Calu3 (cell line): ENCODE results near the gene UBXN1. TPM values are rescaled to one million over a fixed set of nuclear protein-coding genes. Genes with fewer than 3 reads are reported as not detected.

Experiments used
- BruUV-seq: library from RNA; stranded (reverse); fragments of 400-500 nt; replicated peaks from 2 replicates; lab custom pipeline; 2021; lab: Mats Ljungman, UMichigan
- CTCF ChIA-PET: fragments of 300-600 bp; sonication (Branson Sonifier 250); formaldehyde crosslinking; loops from one replicate; lab custom pipeline; 2022; ENCODE audit warnings: antibody characterized with exemption; lab: Charles Lee
- DNase-seq: peaks from one replicate; pipeline ENCODE4 v3.0.0; 2022
- H3K27ac Mint-ChIP-seq: one replicate; pipeline ENCODE4 v1.8.0; 2022; ENCODE audit warnings: mixed read lengths; ENCODE audit not compliant: unreplicated experiment
- H3K27me3 Mint-ChIP-seq: one replicate; pipeline ENCODE4 v1.8.0; 2022; ENCODE audit warnings: mixed read lengths; ENCODE audit not compliant: unreplicated experiment
- H3K36me3 Mint-ChIP-seq: one replicate; pipeline ENCODE4 v1.8.0; 2022; ENCODE audit warnings: mild to moderate bottlenecking, moderate library complexity, mixed read lengths; ENCODE audit not compliant: insufficient read depth, unreplicated experiment
- H3K4me1 Mint-ChIP-seq: one replicate; pipeline ENCODE4 v1.8.0; 2022; ENCODE audit warnings: mild to moderate bottlenecking, low read depth, mixed read lengths; ENCODE audit not compliant: unreplicated experiment
- H3K4me3 Mint-ChIP-seq: one replicate; pipeline ENCODE4 v1.8.0; 2022; ENCODE audit warnings: mild to moderate bottlenecking, low read depth, moderate library complexity, mixed read lengths; ENCODE audit not compliant: unreplicated experiment
- H3K9me3 Mint-ChIP-seq: one replicate; pipeline ENCODE4 v1.8.0; 2022; ENCODE audit warnings: low read depth, mixed read lengths; ENCODE audit not compliant: unreplicated experiment
- intact Hi-C: fragments of 100-400 bp; cut with micrococcal nuclease; formaldehyde crosslinking; loops from one replicate; pipeline ENCODE4 v1.10.0; 2022; ENCODE audit not compliant: unreplicated experiment
- total RNA-seq: library from RNA; stranded (reverse); gene quantifications from 2 replicates; pipeline ENCODE4 v1.2.3, GENCODE V29; 2022
- TF ChIP-seq, protein P1 (sequence below): fragments of 200-600 bp; IDR thresholded peaks from one replicate; pipeline ENCODE4 v1.8.0; 2022; ENCODE audit warnings: antibody characterized with exemption; ENCODE audit not compliant: unreplicated experiment

Gene UBXN1
- total RNA-seq, 1 experiment from 2014 or later: 91.9 TPM

DNA sequence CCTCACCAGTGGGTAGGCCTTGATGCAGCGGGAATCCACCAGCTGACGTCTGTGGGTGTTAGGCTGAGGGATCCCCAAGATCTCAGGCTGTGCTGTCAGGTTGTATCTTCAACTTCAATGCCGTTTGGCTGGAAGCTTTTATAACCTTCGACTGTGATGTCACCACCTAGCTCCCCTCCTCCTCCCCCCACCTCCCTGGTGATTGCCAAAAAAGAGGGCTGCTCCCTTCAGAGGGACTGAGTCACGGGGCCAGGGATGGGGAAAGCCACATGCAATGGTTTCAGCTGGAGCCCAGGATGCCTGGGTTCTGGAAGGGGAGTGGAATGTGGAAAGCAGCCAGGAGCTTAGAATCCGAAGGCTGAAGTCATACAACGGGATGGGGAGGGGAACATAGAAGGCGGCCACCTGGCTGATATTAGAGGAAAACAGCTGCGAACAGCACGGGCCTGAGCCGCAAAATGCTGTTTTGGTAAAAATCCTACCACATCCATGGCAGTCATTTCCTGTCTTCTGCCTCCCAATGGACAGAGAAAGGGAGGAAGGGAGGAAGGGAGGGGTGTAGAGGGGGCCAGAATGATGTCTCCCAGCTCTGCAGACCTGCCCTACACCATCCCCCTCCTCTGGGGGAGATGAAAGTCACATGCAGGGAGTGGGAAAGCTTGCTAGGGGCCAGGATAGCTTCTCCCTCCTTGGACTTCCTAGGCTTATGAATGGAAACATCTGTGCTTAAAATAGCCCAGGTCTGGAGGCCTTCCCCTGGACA is 10.7 kb upstream of the UBXN1 start, which contains the start of gene LRRN4CL:
LRRN4CL (minus strand) TSS at position 110 of the 763 bp plus-strand sequence. CDS start 1,022 bp downstream, outside the sequence.
- TF ChIP-seq, protein P1, sequence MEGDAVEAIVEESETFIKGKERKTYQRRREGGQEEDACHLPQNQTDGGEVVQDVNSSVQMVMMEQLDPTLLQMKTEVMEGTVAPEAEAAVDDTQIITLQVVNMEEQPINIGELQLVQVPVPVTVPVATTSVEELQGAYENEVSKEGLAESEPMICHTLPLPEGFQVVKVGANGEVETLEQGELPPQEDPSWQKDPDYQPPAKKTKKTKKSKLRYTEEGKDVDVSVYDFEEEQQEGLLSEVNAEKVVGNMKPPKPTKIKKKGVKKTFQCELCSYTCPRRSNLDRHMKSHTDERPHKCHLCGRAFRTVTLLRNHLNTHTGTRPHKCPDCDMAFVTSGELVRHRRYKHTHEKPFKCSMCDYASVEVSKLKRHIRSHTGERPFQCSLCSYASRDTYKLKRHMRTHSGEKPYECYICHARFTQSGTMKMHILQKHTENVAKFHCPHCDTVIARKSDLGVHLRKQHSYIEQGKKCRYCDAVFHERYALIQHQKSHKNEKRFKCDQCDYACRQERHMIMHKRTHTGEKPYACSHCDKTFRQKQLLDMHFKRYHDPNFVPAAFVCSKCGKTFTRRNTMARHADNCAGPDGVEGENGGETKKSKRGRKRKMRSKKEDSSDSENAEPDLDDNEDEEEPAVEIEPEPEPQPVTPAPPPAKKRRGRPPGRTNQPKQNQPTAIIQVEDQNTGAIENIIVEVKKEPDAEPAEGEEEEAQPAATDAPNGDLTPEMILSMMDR: no peak
- no peaks in the 10 kb centered on the region for H3K27me3 Mint-ChIP-seq
- peaks cover 18% of the 10 kb centered on the region for H3K36me3 Mint-ChIP-seq
- CTCF ChIA-PET: interaction anchor here (0.5 to 1.4 kb wide), 3 partner anchors 8 to 40 kb away, joined by 3 read pairs; no protein-coding TSS in a partner anchor
- no peaks in the 10 kb centered on the region for H3K9me3 Mint-ChIP-seq
- no peaks in the 10 kb centered on the region for H3K4me1 Mint-ChIP-seq
- BruUV-seq: no TSS peak
- no peak within 1 kb of the TSS for H3K27ac Mint-ChIP-seq
- no peak for DNase-seq
- intact Hi-C loops: no loop called here
- H3K4me3 Mint-ChIP-seq: no peak within 1 kb of the TSS

DNA sequence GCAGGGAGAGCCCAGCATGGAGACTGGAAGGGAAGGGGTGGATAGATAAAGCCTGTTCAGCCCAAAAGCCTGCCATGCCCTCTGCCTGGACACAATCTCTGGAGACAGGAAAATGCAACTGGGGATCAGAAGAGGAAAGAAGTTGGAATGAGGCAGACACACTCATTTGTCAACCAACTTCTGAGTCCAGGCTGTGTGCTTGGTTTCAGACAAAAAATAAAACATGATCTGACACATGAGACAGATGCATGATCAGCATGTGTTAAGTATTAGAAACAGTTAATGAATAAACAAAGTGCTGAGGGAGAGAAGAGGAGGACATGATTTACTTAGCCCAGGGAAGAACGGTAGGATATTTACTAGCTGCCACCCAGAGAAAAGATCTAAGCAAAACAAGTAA is 9.6 kb upstream of the UBXN1 start:
- CTCF ChIA-PET: interaction anchor here (0.6 kb wide), 1 partner anchor 41 kb away, joined by 3 read pairs; no protein-coding TSS in a partner anchor
- H3K4me1 Mint-ChIP-seq: no peaks in the 10 kb centered on the region
- no peaks in the 10 kb centered on the region for H3K9me3 Mint-ChIP-seq

DNA sequence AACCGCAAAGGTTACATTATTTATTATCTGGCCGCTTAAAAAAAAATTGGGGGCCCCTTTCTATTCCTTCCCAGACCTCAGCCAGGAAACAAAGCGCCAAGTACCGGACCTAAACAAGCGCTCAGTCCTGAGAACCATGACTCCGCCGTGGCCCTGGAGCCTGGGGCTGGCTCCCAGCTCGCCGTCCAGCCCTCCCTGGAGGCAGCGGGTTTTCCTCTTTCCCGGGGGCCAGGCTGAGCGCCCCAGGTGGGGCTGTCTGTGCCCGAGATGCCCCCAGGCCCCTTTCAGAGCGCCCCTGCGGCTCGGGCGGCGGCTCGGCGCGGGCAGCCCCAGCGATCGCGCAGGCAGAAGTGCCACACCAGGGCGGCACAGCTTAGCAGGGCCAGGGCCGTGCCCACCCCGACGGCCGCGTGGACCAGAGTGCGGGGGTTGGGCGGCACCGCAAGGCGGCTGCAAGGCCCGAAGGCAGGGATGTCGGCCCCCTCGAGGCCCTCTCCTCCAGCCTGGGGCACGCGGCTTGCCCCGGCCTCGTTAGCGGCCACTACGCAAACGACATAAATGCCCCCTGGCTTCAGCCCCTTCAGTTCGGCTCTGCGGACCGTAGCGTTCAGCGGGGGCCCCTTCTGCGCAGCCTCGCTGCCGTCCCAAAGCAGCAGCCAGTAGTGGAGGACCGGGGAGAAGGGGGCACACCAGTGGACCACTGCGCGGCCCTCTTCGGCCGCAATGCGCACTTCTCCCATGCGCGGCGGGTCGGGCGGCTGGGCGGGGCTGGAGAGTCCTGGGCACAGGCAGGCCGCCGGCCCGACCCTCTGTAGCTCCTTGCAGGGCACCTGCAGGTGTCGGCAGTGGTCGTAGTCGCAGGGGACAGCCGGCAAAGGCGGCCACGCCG is 8.9 kb upstream of the UBXN1 start:
- Mint-ChIP-seq H3K36me3 (peaks cover 14% of the 10 kb centered on the region), H3K4me3 (no peak overlapping the region), H3K4me1 (no peaks in the 10 kb centered on the region), H3K27me3 (no peaks in the 10 kb centered on the region), H3K27ac (no peak overlapping the region), H3K9me3 (no peaks in the 10 kb centered on the region)
- no peak for DNase-seq
- CTCF ChIA-PET: no interaction called here
- intact Hi-C loops: no loop called here
- TF ChIP-seq, protein P1: no peak
- no TSS peak for BruUV-seq

More for the DNA sequence above, 9.6 kb upstream of the UBXN1 start:
- TSS peak; percentile 25 for BruUV-seq
- H3K27ac Mint-ChIP-seq: no peak overlapping the region
- no peaks in the 10 kb centered on the region for H3K27me3 Mint-ChIP-seq
- DNase-seq: no peak
- intact Hi-C loops: no loop called here
- H3K36me3 Mint-ChIP-seq: peaks cover 15% of the 10 kb centered on the region
- H3K4me3 Mint-ChIP-seq: no peak overlapping the region
- TF ChIP-seq, protein P1: no peak

DNA sequence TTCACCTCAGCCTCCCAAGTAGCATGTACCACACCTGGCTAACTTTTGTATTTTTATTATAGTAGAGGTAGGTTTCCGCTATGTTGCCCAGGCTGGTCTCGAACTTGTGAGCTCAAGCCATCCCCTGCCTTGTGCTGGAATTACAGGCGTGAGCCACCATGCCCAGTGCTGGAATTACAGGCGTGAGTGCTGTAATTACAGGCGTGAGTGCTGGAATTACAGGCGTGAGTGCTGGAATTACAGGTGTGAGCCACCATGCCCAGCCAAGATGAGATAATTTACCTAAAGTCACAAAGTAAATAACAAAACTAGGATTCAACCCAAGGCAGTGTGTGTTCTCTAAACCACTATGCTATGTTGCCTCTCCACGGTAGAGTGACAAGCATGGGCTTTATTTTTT is 3.6 kb upstream of the UBXN1 start:
- Mint-ChIP-seq H3K36me3 (peaks cover 26% of the 10 kb centered on the region), H3K27ac (no peak overlapping the region), H3K4me1 (peaks cover 14% of the 10 kb centered on the region), H3K9me3 (no peaks in the 10 kb centered on the region), H3K4me3 (no peak overlapping the region), H3K27me3 (no peaks in the 10 kb centered on the region)
- TF ChIP-seq, protein P1: no peak
- no TSS peak for BruUV-seq
- intact Hi-C loops: no loop called here
- CTCF ChIA-PET: no interaction called here
- no peak for DNase-seq
